HEK293 (cell line): ENCODE results near the gene CIC.
A peak's percentile ranks its signal among the peaks of the same experiment; 100 is the strongest.

Experiments
- CTCF ChIA-PET: fragments of 350-600 bp; formaldehyde crosslinking; extraction: SDS; loops from one replicate; lab custom pipeline; 2021; ENCODE audit warnings: antibody characterized with exemption; lab: Yijun Ruan, JAX
- POLR2A ChIA-PET: fragments of 300-600 bp; formaldehyde crosslinking; extraction: SDS; loops from one replicate; lab custom pipeline; 2020; ENCODE audit warnings: antibody characterized with exemption, inconsistent platforms; lab: Yijun Ruan, JAX
- H3K27ac ChIP-seq: fragments of 200-500 bp; sonication (Bioruptor generic); 2 replicates; pipeline ENCODE4 v1.5.1; 2014; ENCODE audit warnings: low read depth, low read length, control low read depth, inconsistent platforms; ENCODE audit errors: extremely low read depth
- H3K36me3 ChIP-seq, 2 experiments: fragments of 200-500 bp in 1 of 2; sonication (Bioruptor generic) in 1 of 2; 1 replicate in 1 of 2; 2 replicates in 1 of 2; pipeline ENCODE4 v1.5.1; 2014 to 2017; ENCODE audit warnings: inconsistent platforms in 2 of 2, low read length in 2 of 2; ENCODE audit not compliant: control insufficient read depth in 2 of 2, insufficient read depth in 1 of 2
- H3K4me1 ChIP-seq: fragments of 200-500 bp; sonication (Bioruptor generic); 2 replicates; pipeline ENCODE4 v1.5.1; 2014; ENCODE audit warnings: mild to moderate bottlenecking, low read length, inconsistent platforms; ENCODE audit not compliant: control insufficient read depth, insufficient read depth
- H3K4me3 ChIP-seq: 2 replicates; pipeline ENCODE4 v1.5.1; 2011; ENCODE audit warnings: low read depth, mild to moderate bottlenecking, control low read depth, low read length, moderate library complexity
- H3K9me3 ChIP-seq: fragments of 200-500 bp; sonication (Bioruptor generic); 2 replicates; pipeline ENCODE4 v1.5.1; 2014; ENCODE audit warnings: low read depth, low read length, inconsistent platforms; ENCODE audit not compliant: control insufficient read depth, insufficient read depth
- KLF8 ChIP-seq: fragments of 450-650 bp; formaldehyde crosslinking; IDR thresholded peaks from 2 replicates; pipeline ENCODE4 v1.5.1; 2016; ENCODE audit warnings: missing biosample characterization, missing genetic modification characterization
- MEIS1 ChIP-seq: sonication (generic); formaldehyde crosslinking; IDR thresholded peaks from 2 replicates; pipeline ENCODE4 v1.8.1; 2022; ENCODE audit warnings: missing genetic modification reagents, mild to moderate bottlenecking, borderline replicate concordance
- PRDM10 ChIP-seq: fragments of 450-650 bp; formaldehyde crosslinking; IDR thresholded peaks from 2 replicates; pipeline ENCODE4 v1.5.1; 2016; ENCODE audit warnings: missing biosample characterization, missing genetic modification characterization
- REST ChIP-seq: fragments of 450-650 bp; formaldehyde crosslinking; IDR thresholded peaks from 2 replicates; pipeline ENCODE4 v1.5.1; 2016; ENCODE audit warnings: missing biosample characterization, missing genetic modification characterization
- WT1 ChIP-seq: fragments of 450-650 bp; formaldehyde crosslinking; IDR thresholded peaks from 2 replicates; pipeline ENCODE4 v1.5.1; 2016; ENCODE audit warnings: missing biosample characterization, missing genetic modification characterization
- ZNF146 ChIP-seq: fragments of 450-650 bp; formaldehyde crosslinking; IDR thresholded peaks from 2 replicates; pipeline ENCODE4 v1.5.1; 2016; ENCODE audit warnings: missing biosample characterization, missing genetic modification characterization
- ZNF169 ChIP-seq: fragments of 450-650 bp; formaldehyde crosslinking; IDR thresholded peaks from 2 replicates; pipeline ENCODE4 v1.5.1; 2016; ENCODE audit warnings: missing biosample characterization, missing genetic modification characterization
- ZNF184 ChIP-seq: fragments of 450-650 bp; IDR thresholded peaks from 2 replicates; pipeline ENCODE4 v1.5.1; 2018; ENCODE audit warnings: missing biosample characterization, mild to moderate bottlenecking, missing genetic modification characterization
- ZNF19 ChIP-seq: fragments of 450-650 bp; formaldehyde crosslinking; IDR thresholded peaks from 2 replicates; pipeline ENCODE4; 2016; ENCODE audit warnings: missing biosample characterization, missing genetic modification characterization, low read depth
- ZNF221 ChIP-seq: fragments of 450-650 bp; formaldehyde crosslinking; IDR thresholded peaks from 2 replicates; pipeline ENCODE4 v1.5.1; 2017; ENCODE audit warnings: missing biosample characterization, missing genetic modification characterization, borderline replicate concordance
- ZNF280C ChIP-seq: fragments of 450-650 bp; formaldehyde crosslinking; IDR thresholded peaks from 2 replicates; pipeline ENCODE4 v1.5.1; 2016; ENCODE audit warnings: missing biosample characterization, missing genetic modification characterization
- ZNF324 ChIP-seq: fragments of 450-650 bp; formaldehyde crosslinking; IDR thresholded peaks from 2 replicates; pipeline ENCODE4 v1.5.1; 2016; ENCODE audit warnings: missing biosample characterization, missing genetic modification characterization
- ZNF391 ChIP-seq: fragments of 450-650 bp; formaldehyde crosslinking; IDR thresholded peaks from 2 replicates; pipeline ENCODE4 v1.5.1; 2016; ENCODE audit warnings: low read depth, missing biosample characterization, missing genetic modification characterization, borderline replicate concordance
- ZNF426 ChIP-seq: fragments of 450-650 bp; formaldehyde crosslinking; IDR thresholded peaks from 2 replicates; pipeline ENCODE4 v1.5.1; 2017; ENCODE audit warnings: missing biosample characterization, missing genetic modification characterization, mild to moderate bottlenecking, inconsistent platforms, moderate library complexity
- ZNF501 ChIP-seq: fragments of 450-650 bp; formaldehyde crosslinking; IDR thresholded peaks from 2 replicates; pipeline ENCODE4 v1.5.1; 2016; ENCODE audit warnings: missing biosample characterization, missing genetic modification characterization
- ZNF530 ChIP-seq: fragments of 450-650 bp; formaldehyde crosslinking; IDR thresholded peaks from 2 replicates; pipeline ENCODE4 v1.5.1; 2016; ENCODE audit warnings: low read depth, missing biosample characterization, missing genetic modification characterization
- ZNF561 ChIP-seq: fragments of 450-650 bp; IDR thresholded peaks from 2 replicates; pipeline ENCODE4 v1.5.1; 2018; ENCODE audit warnings: missing biosample characterization, missing genetic modification characterization, borderline replicate concordance
- ZNF600 ChIP-seq: fragments of 450-650 bp; formaldehyde crosslinking; IDR thresholded peaks from 2 replicates; pipeline ENCODE4 v1.5.1; 2016; ENCODE audit warnings: missing biosample characterization, missing genetic modification characterization
- ZNF670 ChIP-seq: fragments of 450-650 bp; formaldehyde crosslinking; IDR thresholded peaks from 2 replicates; pipeline ENCODE4 v1.5.1; 2016; ENCODE audit warnings: missing biosample characterization, missing genetic modification characterization, low read depth
- ZNF692 ChIP-seq: fragments of 450-650 bp; formaldehyde crosslinking; IDR thresholded peaks from 2 replicates; pipeline ENCODE4 v1.5.1; 2016; ENCODE audit warnings: missing biosample characterization, missing genetic modification characterization
- ZNF701 ChIP-seq: fragments of 450-650 bp; formaldehyde crosslinking; IDR thresholded peaks from 2 replicates; pipeline ENCODE4 v1.5.1; 2016; ENCODE audit warnings: missing biosample characterization, missing genetic modification characterization
- ZNF704 ChIP-seq: fragments of 450-650 bp; formaldehyde crosslinking; IDR thresholded peaks from 2 replicates; pipeline ENCODE4 v1.5.1; 2016; ENCODE audit warnings: missing biosample characterization, missing genetic modification characterization
- ZSCAN16 ChIP-seq: fragments of 450-650 bp; formaldehyde crosslinking; IDR thresholded peaks from 2 replicates; pipeline ENCODE4 v1.5.1; 2016; ENCODE audit warnings: missing biosample characterization, missing genetic modification characterization

Gene CIC

GRCh38 chr19:42252365-42253244, 16.4 kb upstream of the CIC start:
- ChIA-PET POLR2A (interaction anchor here (0.6 to 13.9 kb wide), 4 partner anchors 9 to 449 kb away, joined by 3 to 242 read pairs (median 18); partner anchors contain the start of gene GSK3A), CTCF (interaction anchor here (2.1 to 11.8 kb wide), 2 partner anchors 27 to 144 kb away, joined by 7 to 276 read pairs; no protein-coding TSS in a partner anchor)
- peak overlapping the region; percentile 87 for H3K27ac ChIP-seq
- peak overlapping the region; percentile 83 for H3K4me3 ChIP-seq
- H3K9me3 ChIP-seq = no peaks in the 10 kb centered on the region
- peaks cover 34% of the 10 kb centered on the region for H3K4me1 ChIP-seq
- peaks cover 7 to 20% of the 10 kb centered on the region in 2 experiments; a peak in 2 of 3 replicates for H3K36me3 ChIP-seq
- TF ChIP-seq ZNF280C (tag by site-specific recombination) (no peak), ZNF704 (tag by site-specific recombination) (no peak), WT1 (no peak), ZNF146 (tag by site-specific recombination) (peak; percentile 4; the same call in 1 of the 2 replicates), PRDM10 (tag by site-specific recombination) (peak; percentile 67), ZSCAN16 (tag by site-specific recombination) (no peak), ZNF391 (tag by site-specific recombination) (peak; percentile 47; the same call in 1 of the 2 replicates), ZNF19 (tag by site-specific recombination) (no peak), ZNF501 (peak; percentile 37; the same call in 1 of the 2 replicates), KLF8 (tag by site-specific recombination) (peak; percentile 12; the same call in 1 of the 2 replicates), ZNF561 (tag by site-specific recombination) (no peak), ZNF701 (tag by site-specific recombination) (no peak), ZNF530 (tag by site-specific recombination) (no peak), ZNF670 (tag by site-specific recombination) (no peak), REST (tag by site-specific recombination) (peak; percentile 17; the same call in 1 of the 2 replicates), ZNF169 (no peak; the same call in 1 of the 2 replicates), ZNF692 (peak; percentile 97), ZNF600 (tag by site-specific recombination) (no peak), ZNF221 (tag by site-specific recombination) (no peak), ZNF324 (tag by site-specific recombination) (peak; percentile 34; the same call in 1 of the 2 replicates), MEIS1 (CRISPR knock-in tag) (no peak), ZNF184 (tag by site-specific recombination) (no peak), ZNF426 (no peak)
